GM19099 (cell line): ENCODE data around the gene SLIT3.

Source experiments
- POLR2A ChIP-seq: IDR thresholded peaks from 3 replicates; pipeline ENCODE4 v1.6.1; 2011; ENCODE audit warnings: low read depth; ENCODE audit not compliant: insufficient read length; ENCODE audit errors: extremely low read depth

SLIT3 gene

GRCh38 chr5:168645195-168645594 lies 655.7 kb downstream of the SLIT3 start:
- no peak for TF ChIP-seq POLR2A

DNA sequence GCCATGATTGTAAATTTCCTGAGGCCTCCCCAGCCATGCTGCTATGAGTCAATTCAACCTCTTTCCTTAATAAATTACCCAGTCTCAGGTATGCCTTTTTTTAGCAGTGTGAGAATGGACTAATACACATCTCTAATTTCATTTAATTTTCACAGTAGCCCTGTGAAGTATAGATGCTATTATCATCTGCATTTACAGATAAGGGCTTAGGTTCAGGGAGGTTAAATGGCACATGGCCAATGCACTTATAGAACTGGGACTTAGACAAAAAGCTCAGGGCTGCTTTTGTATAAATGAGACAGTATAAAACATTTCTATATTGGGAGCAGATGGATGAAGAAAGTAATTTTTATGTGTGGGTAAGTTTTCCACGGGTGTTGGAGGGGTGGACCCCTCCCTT lies 658.9 kb downstream of the SLIT3 start:
- TF ChIP-seq POLR2A = no peak

DNA sequence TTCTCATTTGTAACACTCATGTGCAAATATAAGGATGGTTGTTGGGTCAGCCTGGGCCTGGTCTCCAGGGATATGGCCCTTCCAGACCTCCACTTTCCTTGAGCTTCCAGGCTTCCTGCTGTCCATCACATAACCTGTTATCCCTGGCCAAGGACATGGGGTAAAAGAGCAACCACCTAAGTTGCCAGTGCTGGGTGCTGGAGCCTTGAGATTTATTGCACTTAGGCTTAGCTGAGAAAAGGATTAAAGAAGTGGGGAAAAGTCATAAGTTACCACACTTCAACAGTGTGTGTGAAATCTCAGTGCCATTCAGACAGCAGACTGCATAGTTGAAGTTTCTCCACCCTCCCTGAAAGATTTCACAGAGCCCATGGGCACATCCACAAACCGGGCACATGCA lies 663.1 kb downstream of the SLIT3 start:
- no peak for TF ChIP-seq POLR2A

DNA sequence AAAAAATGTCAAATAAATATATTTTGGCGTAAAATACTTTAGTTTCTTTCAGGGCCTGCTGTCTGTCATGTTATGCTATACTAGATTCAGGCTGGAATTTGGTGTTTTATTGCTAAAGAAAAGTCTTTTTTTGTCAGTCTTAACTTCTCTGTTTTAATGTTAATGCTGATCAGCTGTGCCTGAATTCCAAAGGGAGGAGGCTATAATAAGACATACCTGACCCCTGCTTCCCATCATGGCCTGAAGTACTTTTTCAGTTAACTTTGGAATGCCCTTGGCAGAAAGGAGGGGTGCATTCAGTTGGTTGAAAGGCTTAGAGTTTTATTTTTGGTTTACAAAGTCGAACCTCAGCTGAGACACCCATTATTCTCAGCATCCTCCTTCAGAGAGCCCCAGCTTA lies 663.7 kb downstream of the SLIT3 start:
- no peak for TF ChIP-seq POLR2A

GRCh38 chr5:168624850-168625364 lies 676.0 kb downstream of the SLIT3 start:
- no peak for TF ChIP-seq POLR2A

DNA sequence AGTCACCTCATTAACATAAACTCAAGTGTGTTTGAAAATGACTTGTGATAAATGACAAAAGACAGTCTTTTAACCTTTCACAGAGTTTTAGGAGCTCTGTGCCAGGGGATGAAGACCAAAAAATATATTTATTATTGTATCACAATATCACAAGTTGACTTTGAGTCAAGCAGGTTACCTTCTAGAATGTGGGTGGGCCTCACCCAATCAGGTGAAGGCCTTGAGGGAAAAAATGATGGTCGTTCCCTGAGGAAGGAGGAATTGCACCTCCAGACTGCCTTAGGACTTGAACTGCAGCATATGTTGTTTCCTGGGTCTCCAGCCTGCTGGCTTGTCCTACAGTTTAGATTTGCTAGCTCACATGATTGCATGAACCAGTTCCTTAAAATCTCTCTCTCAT lies 680.1 kb downstream of the SLIT3 start:
- no peak for TF ChIP-seq POLR2A

- no peak for TF ChIP-seq POLR2A
Observed at GRCh38 chr5:168614661-168615060, 686.3 kb downstream of the SLIT3 start.

DNA sequence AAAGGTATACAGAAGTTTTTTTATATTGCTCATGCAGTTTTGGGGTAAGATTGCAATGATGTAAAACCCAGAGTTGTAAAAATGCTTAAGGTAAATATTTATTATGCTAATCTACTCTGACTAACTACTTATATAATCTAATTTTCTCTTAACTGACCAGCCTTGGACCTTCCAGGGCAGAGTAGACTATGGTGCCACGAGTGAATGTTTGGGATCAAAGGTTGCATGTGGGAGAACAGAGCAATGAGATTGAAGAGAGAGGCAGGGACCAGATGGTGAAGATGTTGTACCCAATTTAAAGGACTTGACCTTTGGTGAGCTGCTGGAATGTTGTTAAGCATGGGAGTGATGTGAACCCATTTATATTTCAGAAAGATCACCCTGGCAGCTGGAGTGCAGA lies 686.9 kb downstream of the SLIT3 start:
- no peak for TF ChIP-seq POLR2A

GRCh38 chr5:168613396-168613795 lies 687.5 kb downstream of the SLIT3 start:
- TF ChIP-seq POLR2A = no peak

DNA sequence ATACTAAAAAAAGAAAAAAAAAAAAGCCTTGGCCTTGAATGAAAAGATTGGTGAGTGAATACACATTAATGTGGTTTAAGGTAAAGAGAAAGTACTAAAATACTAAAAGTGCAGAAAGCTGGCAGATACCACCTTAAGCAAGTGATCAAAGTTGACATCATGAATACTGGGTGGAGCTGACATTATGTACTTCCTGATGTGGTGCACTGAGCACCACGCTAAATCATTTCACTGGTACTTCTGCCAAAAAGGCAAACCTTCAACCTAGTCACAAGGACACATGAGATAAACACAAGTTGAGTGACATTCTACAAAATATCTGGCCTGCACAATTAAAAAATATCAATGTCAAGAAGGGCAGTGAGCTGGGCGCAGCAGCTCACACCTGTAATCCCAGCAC lies 687.9 kb downstream of the SLIT3 start:
- TF ChIP-seq POLR2A = no peak

- TF ChIP-seq POLR2A = no peak
Observed at GRCh38 chr5:168612123-168612522, 688.8 kb downstream of the SLIT3 start.
